ENCODE measurements around the gene DHPS. TPM values are rescaled to one million over a fixed set of nuclear protein-coding genes. Genes with fewer than 3 reads are reported as not detected.
"Not testable (repeated sequence)": the region's sequence is repeated elsewhere in the genome, so short reads cannot be mapped to it uniquely, and the experiment has no call there.

DHPS gene
- total RNA-seq, 1 experiment from 2014 or later, result 128 TPM

DNA sequence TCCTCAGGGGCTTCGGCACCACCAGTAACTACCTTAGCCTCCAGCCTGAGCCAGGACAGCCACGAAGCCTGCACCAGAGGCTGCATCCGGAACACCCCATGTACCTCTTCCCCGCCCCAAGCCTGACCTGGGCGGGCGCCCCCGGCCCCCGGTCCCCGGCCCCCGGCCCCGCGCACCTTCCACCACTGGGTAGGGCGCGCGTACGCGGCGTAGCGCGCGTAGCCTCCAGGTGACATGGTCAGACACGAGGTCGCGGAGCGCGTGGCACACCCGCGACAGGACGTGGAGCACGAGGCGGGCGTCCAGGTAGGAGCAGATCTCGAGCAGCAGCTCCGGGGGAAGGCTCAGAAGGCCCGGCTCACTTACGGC is 14.3 kb upstream of the DHPS start:
- Histone ChIP-seq H3K4me3 (peak overlapping the region; percentile 70), H3K27ac (no peak overlapping the region; the same call in 1 of the 2 replicates)
- DNase-seq, result no peak

DNA sequence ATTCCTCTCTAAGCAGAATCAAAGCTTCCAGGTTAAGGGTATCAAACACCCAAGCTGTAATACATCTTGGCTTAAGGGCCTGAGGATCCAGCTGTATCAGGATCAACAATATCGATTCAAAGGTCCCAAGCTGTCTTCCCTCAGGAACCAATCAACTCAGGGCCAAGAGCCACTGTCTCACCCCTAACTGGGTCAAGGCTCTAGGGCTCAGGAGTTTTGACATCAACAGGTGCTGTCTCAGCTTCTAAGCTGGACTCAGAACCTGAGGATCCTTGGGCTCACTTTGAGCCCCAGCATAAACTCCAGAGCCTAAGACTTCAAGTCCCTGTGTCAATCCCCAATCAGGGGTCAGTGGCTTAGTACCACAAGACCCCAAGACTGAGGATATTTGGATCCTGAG is 13.8 kb upstream of the DHPS start:
- H3K9me3 ChIP-seq (replicated peaks), result no peaks in the 10 kb centered on the region
- no peak overlapping the region for H3K27ac ChIP-seq
- no peaks in the 10 kb centered on the region for H3K27me3 ChIP-seq
- peak overlapping the region; percentile 70; the same call in 1 of the 2 replicates for H3K4me3 ChIP-seq
- DNase-seq, result no peak
- peaks cover 3% of the 10 kb centered on the region; the same call in 1 of the 2 replicates for H3K4me1 ChIP-seq
- peaks cover 7% of the 10 kb centered on the region; the same call in 1 of the 2 replicates for H3K36me3 ChIP-seq

More for the DNA sequence above, 14.3 kb upstream of the DHPS start:
- H3K36me3 ChIP-seq, result peaks cover 11% of the 10 kb centered on the region
- no peaks in the 10 kb centered on the region for H3K27me3 ChIP-seq
- no peaks in the 10 kb centered on the region for H3K9me3 ChIP-seq (replicated peaks)
- H3K4me1 ChIP-seq, result peaks cover 3% of the 10 kb centered on the region; the same call in 1 of the 2 replicates

DNA sequence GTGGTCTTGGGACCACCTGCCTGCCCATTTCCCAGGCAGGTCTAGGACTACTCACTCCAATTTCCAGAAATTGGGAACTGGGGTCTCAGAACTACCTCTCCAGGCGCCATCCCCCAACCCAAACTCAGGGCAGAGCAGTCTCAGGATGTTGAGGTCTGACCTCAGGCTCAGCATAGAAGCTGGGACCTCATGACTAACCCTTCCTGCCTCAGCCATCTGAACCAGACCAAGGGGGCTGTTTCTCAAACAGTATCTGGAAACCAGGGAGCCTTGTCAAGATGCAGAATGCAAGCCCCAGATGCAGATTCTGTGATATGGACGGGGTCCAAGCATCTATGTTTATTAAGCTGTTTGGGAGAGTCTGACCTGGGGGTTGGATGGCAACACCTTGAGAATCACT is 13.4 kb upstream of the DHPS start:
- peaks cover 3% of the 10 kb centered on the region; the same call in 1 of the 2 replicates for H3K4me1 ChIP-seq
- no peaks in the 10 kb centered on the region for H3K9me3 ChIP-seq (replicated peaks)
- H3K27me3 ChIP-seq, result no peaks in the 10 kb centered on the region
- H3K36me3 ChIP-seq, result peaks cover 7% of the 10 kb centered on the region; the same call in 1 of the 2 replicates
- no peak overlapping the region for H3K4me3 ChIP-seq
- DNase-seq, result no peak
- H3K27ac ChIP-seq, result no peak overlapping the region

DNA sequence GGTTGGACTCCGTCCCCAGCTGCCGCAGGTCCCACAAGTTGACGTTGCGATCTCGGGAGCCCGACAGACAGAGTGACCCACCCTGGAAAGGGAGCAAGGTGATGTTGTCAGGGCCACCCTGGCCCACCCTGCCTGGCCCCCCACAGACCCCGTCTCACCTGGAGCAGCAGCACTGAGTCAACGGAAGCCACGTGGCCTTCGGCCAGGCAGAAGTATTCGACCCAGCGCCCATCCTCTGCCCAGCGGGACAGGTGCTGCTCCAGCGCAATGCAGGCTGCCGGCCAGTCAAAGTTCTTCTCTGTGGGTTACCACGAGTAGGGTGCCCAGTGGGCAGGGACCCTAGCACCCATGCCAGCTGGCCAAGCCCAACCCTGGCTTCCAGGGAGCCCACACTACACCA is 13.0 kb upstream of the DHPS start:
- H3K9me3 ChIP-seq (replicated peaks), result no peaks in the 10 kb centered on the region
- no peak for DNase-seq

GRCh38 chr19:12692960-12693359 is 11.3 kb upstream of the DHPS start:
- Histone ChIP-seq H3K27ac (no peak overlapping the region), H3K4me3 (no peak overlapping the region), H3K27me3 (no peaks in the 10 kb centered on the region), H3K9me3 (replicated peaks) (no peaks in the 10 kb centered on the region), H3K36me3 (0 out of 2 replicates have a peak, but pooled peaks cover 3% of the 10 kb centered on the region), H3K4me1 (peaks cover 6% of the 10 kb centered on the region)
- DNase-seq, result no peak

More for the DNA sequence above, 13.0 kb upstream of the DHPS start:
- Histone ChIP-seq H3K4me3 (no peak overlapping the region), H3K4me1 (peaks cover 3% of the 10 kb centered on the region; the same call in 1 of the 2 replicates), H3K36me3 (peaks cover 7% of the 10 kb centered on the region; the same call in 1 of the 2 replicates), H3K27ac (no peak overlapping the region), H3K27me3 (no peaks in the 10 kb centered on the region)

DNA sequence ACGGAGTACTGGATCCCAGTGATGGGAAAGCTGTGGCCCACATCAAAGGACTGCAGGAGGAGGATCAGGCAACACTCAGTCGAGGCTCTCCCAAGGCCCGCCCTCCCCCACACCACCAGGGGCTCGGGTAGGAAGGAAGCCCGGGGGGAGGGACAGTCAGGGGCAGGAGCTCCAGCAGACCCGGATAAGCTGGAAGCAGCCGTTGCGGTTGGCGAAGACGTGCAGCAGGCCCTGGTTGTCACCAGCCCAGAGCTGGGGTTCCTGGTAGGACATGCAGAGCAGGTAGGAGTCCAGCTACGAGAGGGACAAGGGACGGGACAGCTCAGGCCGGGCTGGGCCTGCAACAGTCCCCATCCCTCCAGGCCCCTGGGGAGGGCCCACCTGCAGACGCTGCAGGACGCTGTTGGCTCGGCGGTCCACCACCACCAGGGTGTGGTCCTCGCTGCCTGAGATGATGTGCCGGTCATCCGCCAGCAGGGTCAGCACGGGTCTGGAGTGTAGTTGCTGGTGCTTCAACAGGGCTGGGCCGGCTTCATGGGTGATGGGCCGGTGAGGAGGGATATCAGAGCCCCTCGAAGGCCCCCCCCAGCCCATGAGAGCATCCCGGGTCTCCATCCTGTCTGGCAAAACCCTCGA is 8.0 kb upstream of the DHPS start:
- Histone ChIP-seq H3K9me3 (replicated peaks) (no peaks in the 10 kb centered on the region), H3K27ac (no peak overlapping the region), H3K4me3 (no peak overlapping the region), H3K4me1 (peaks cover 9% of the 10 kb centered on the region), H3K27me3 (no peaks in the 10 kb centered on the region), H3K36me3 (no peaks in the 10 kb centered on the region)
- DNase-seq, result no peak

GRCh38 chr19:12689012-12689411 is 7.3 kb upstream of the DHPS start:
- H3K4me3 ChIP-seq, result no peak overlapping the region
- no peaks in the 10 kb centered on the region for H3K9me3 ChIP-seq (replicated peaks)
- DNase-seq, result no peak

GRCh38 chr19:12687496-12688196 is 6.0 kb upstream of the DHPS start, which contains the start of gene GNG14:
GNG14 (plus strand) TSS chr19:12687998; CDS start chr19:12688049, 51 bp downstream.
- peak within 1 kb of the TSS; percentile 23; the same call in 1 of the 2 replicates for H3K27ac ChIP-seq
- no peaks in the 10 kb centered on the region for H3K36me3 ChIP-seq
- peak; percentile 70 to 80 for DNase-seq
- H3K27me3 ChIP-seq, result no peaks in the 10 kb centered on the region
- no peaks in the 10 kb centered on the region for H3K9me3 ChIP-seq (replicated peaks)
- H3K4me3 ChIP-seq, result no peak within 1 kb of the TSS
- peaks cover 9% of the 10 kb centered on the region for H3K4me1 ChIP-seq

More at GRCh38 chr19:12689012-12689411, 7.3 kb upstream of the DHPS start:
- no peaks in the 10 kb centered on the region for H3K27me3 ChIP-seq
- H3K36me3 ChIP-seq, result no peaks in the 10 kb centered on the region
- H3K4me1 ChIP-seq, result peaks cover 9% of the 10 kb centered on the region
- H3K27ac ChIP-seq, result no peak overlapping the region

- Histone ChIP-seq H3K4me1 (peaks cover 9% of the 10 kb centered on the region), H3K36me3 (no peaks in the 10 kb centered on the region), H3K4me3 (no peak overlapping the region), H3K27ac (no peak overlapping the region), H3K9me3 (replicated peaks) (no peaks in the 10 kb centered on the region), H3K27me3 (no peaks in the 10 kb centered on the region)
- no peak for DNase-seq
Observed at GRCh38 chr19:12685831-12686230, 4.2 kb upstream of the DHPS start.

GRCh38 chr19:12680034-12680433 is 1.6 kb downstream of the DHPS start:
- Histone ChIP-seq H3K4me1 (no peaks in the 10 kb centered on the region), H3K4me3 (no peak overlapping the region), H3K27me3 (no peaks in the 10 kb centered on the region), H3K27ac (no peak overlapping the region), H3K36me3 (peaks cover 47% of the 10 kb centered on the region), H3K9me3 (replicated peaks) (no peaks in the 10 kb centered on the region)
- DNase-seq, result no peak

DNA sequence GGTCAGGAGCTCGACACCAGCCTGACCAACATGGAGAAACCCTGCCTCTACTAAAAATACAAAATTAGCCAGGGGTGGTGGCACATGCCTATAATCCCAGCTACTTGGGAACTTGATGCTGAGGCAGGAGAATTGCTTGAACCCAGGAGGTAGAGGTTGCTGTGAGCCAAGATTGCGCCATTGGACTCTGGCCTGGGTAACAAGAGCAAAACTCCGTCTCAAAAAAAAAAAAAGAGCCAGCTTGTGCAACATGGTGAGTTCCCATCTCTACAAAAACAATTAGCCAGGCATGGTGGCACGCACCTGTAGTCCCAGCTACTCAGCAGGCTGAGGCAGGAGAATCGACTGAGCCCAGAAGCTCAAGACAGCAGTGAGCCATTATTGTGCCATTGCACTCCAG is 3.6 kb downstream of the DHPS start:
- not testable (repeated sequence) for H3K27ac ChIP-seq; H3K27me3 ChIP-seq; H3K4me3 ChIP-seq; DNase-seq; H3K4me1 ChIP-seq; H3K9me3 ChIP-seq (replicated peaks)
- H3K36me3 ChIP-seq, result peaks cover 57% of the 10 kb centered on the region

GRCh38 chr19:12676928-12677327 is 4.8 kb downstream of the DHPS start:
- H3K9me3 ChIP-seq (replicated peaks), result no peaks in the 10 kb centered on the region
- H3K36me3 ChIP-seq, result peaks cover 65% of the 10 kb centered on the region
- H3K4me3 ChIP-seq, result no peak overlapping the region
- no peaks in the 10 kb centered on the region for H3K4me1 ChIP-seq
- H3K27me3 ChIP-seq, result no peaks in the 10 kb centered on the region
- H3K27ac ChIP-seq, result no peak overlapping the region
- DNase-seq, result no peak

DNA sequence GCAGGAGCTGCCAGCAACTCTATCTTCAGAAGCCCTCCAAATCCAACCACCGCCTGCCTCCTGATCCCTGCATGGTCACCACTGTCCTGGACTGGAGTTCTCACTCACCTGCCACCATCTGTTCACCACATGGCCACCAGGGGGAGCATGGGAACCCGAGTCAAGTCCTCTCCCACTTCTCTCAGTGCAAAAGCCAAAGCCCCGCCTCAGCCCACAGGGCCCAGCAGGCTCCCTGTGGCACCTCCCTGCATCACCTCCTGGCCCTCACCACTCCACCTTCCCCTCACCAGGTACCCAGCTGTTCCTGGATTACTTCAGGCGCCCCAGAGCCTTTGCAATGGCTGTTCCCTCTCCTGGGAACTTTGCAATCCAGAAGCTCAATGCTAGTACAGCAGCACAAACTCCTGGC is 5.3 kb downstream of the DHPS start:
- H3K4me3 ChIP-seq, result no peak overlapping the region
- DNase-seq, result peak; percentile 94 to 96
- H3K4me1 ChIP-seq, result no peaks in the 10 kb centered on the region
- H3K9me3 ChIP-seq (replicated peaks), result no peaks in the 10 kb centered on the region
- H3K27me3 ChIP-seq, result no peaks in the 10 kb centered on the region
- H3K36me3 ChIP-seq, result peaks cover 70% of the 10 kb centered on the region
- no peak overlapping the region for H3K27ac ChIP-seq

GRCh38 chr19:12675940-12676339 is 5.7 kb downstream of the DHPS start:
- no peak overlapping the region for H3K27ac ChIP-seq
- no peaks in the 10 kb centered on the region for H3K4me1 ChIP-seq
- H3K36me3 ChIP-seq, result peaks cover 71% of the 10 kb centered on the region

GRCh38 chr19:12675399-12675798 is 6.3 kb downstream of the DHPS start:
- no peak overlapping the region for H3K4me3 ChIP-seq
- H3K27me3 ChIP-seq, result no peaks in the 10 kb centered on the region
- no peaks in the 10 kb centered on the region; the same call in 1 of the 2 replicates for H3K4me1 ChIP-seq
- no peaks in the 10 kb centered on the region for H3K9me3 ChIP-seq (replicated peaks)
- DNase-seq, result no peak
- H3K27ac ChIP-seq, result no peak overlapping the region
- H3K36me3 ChIP-seq, result peaks cover 71% of the 10 kb centered on the region

More at GRCh38 chr19:12675940-12676339, 5.7 kb downstream of the DHPS start:
- no peaks in the 10 kb centered on the region for H3K9me3 ChIP-seq (replicated peaks)
- no peaks in the 10 kb centered on the region for H3K27me3 ChIP-seq
- DNase-seq, result peak in 1 of 2 experiments; percentile 26
- H3K4me3 ChIP-seq, result no peak overlapping the region

All from SJCRH30 (cell line).